Gastrocnemius medialis (tissue), 4 donors: Measurements from ENCODE around the gene P2RY2. TPM values are rescaled to one million over a fixed set of nuclear protein-coding genes. Genes with fewer than 3 reads are reported as not detected.

Experiments used
- ATAC-seq, 2 donors: fragments of 150-250 bp; one replicate each; pipeline ENCODE4 v1.9.1; 2016
- DNase-seq, 2 donors: peaks; one replicate each; pipeline ENCODE4 v3.0.0-alpha.2; 2019
- H3K27ac ChIP-seq, 4 donors: fragments of 200-600 bp; sonication (generic); 1 replicate in 1 of 4; 2 replicates in 3 of 4; pipeline ENCODE4 v1.5.1; 2016 to 2018; ENCODE audit warnings: mild to moderate bottlenecking in 2 of 4, moderate library complexity in 1 of 4
- H3K27me3 ChIP-seq, 3 donors: fragments of 200-600 bp; sonication (generic) in 2 of 3; 1 replicate in 1 of 3; 2 replicates in 2 of 3; pipeline versions ENCODE4 v1.5.1 to v1.6.0; 2016 to 2019; ENCODE audit warnings: mild to moderate bottlenecking in 1 of 3, moderate library complexity in 1 of 3
- H3K36me3 ChIP-seq, 2 donors: fragments of 200-600 bp; sonication (generic) in 1 of 2; one replicate each; pipeline ENCODE4 v1.5.1; 2017 to 2018
- H3K4me1 ChIP-seq, 2 donors: fragments of 200-600 bp; sonication (generic) in 1 of 2; one replicate each; pipeline ENCODE4 v1.5.1; 2016 to 2017; ENCODE audit warnings: mild to moderate bottlenecking in 2 of 2
- H3K4me3 ChIP-seq, 4 donors: fragments of 200-600 bp; sonication (generic) in 3 of 4; 1 replicate in 1 of 4; 2 replicates in 3 of 4; pipeline ENCODE4 v1.5.1; 2016 to 2019; ENCODE audit warnings: mild to moderate bottlenecking in 2 of 4
- H3K9me3 ChIP-seq, 3 donors: fragments of 200-600 bp; sonication (generic) in 2 of 3; 1 replicate in 1 of 3; 2 replicates in 2 of 3; pipeline ENCODE4 v1.5.1; 2016 to 2019
- CTCF ChIP-seq, 5 experiments: fragments of 450-650 bp in 3 of 5; fragments of 200-600 bp in 2 of 5; sonication (generic) in 2 of 5; IDR thresholded peaks in 4 of 5; conservative IDR thresholded peaks in 1 of 5; 1 replicate in 4 of 5; 2 replicates in 1 of 5; pipeline ENCODE4 v1.5.1; 2016 to 2019; ENCODE audit warnings: antibody characterized with exemption in 5 of 5, mild to moderate bottlenecking in 3 of 5, moderate library complexity in 3 of 5
- POLR2A ChIP-seq, 2 donors: fragments of 450-650 bp; IDR thresholded peaks; one replicate each; pipeline ENCODE4 v1.6.1; 2017; ENCODE audit warnings: antibody characterized with exemption in 2 of 2, mild to moderate bottlenecking in 2 of 2, moderate library complexity in 2 of 2
- in situ Hi-C, 4 donors: fragments of 200-750 bp; cut with MboI; loops; one replicate each; pipeline versions ENCODE4 v1.15.0 to v1.8.0; 2017; ENCODE audit warnings: low sequenced_read_pairs in 4 of 4
- intact Hi-C: fragments of 100-400 bp; cut with DNase I; formaldehyde crosslinking; loops from one replicate; pipeline ENCODE4 v1.15.1; 2023; ENCODE audit warnings: low total_unique reads
- total RNA-seq, 4 donors: library from RNA; depleted of rRNA; stranded (reverse); fragments of >200 nt; gene quantifications; one replicate each; pipeline versions ENCODE4 v1.1.0 to v1.2.3, GENCODE V29; 2016

P2RY2 gene
- total RNA-seq, 4 donors from 2014 or later = 21.8 to 52.6 (median 44.5) TPM

GRCh38 chr11:73203790-73204189 is 14.3 kb upstream of the P2RY2 start:
- Histone ChIP-seq H3K36me3 (no peaks in the 10 kb centered on the region), H3K4me1 (peaks cover 8 to 26% of the 10 kb centered on the region in 2 donors), H3K27me3 (no peaks in the 10 kb centered on the region), H3K4me3 (no peak overlapping the region), H3K9me3 (no peaks in the 10 kb centered on the region), H3K27ac (no peak overlapping the region)
- intact Hi-C loops (no loop called here), in situ Hi-C loops (no loop called here)
- TF ChIP-seq CTCF (IDR thresholded peaks at IDR 0.05 in 4 of 5, conservative IDR thresholded peaks at IDR 0.05 in 1 of 5) (no peak), POLR2A (IDR thresholded peaks at IDR 0.05) (no peak)
- no peak for ATAC-seq
- peak in 1 of 2 donors; percentile 22 for DNase-seq

GRCh38 chr11:73204711-73205121 is 13.4 kb upstream of the P2RY2 start:
- H3K4me3 ChIP-seq = no peak overlapping the region
- H3K27me3 ChIP-seq = no peaks in the 10 kb centered on the region
- H3K4me1 ChIP-seq = peaks cover 8 to 26% of the 10 kb centered on the region in 2 donors
- no peak for ATAC-seq
- in situ Hi-C loops = no loop called here
- peak overlapping the region in 1 of 4 donors; percentile 72 for H3K27ac ChIP-seq
- DNase-seq = peak in 1 of 2 donors; percentile 51
- TF ChIP-seq POLR2A (IDR thresholded peaks at IDR 0.05) = no peak
- no peak for TF ChIP-seq CTCF (IDR thresholded peaks at IDR 0.05 in 4 of 5, conservative IDR thresholded peaks at IDR 0.05 in 1 of 5)
- intact Hi-C loops = loop anchor here (5.0 kb wide), 1 partner anchor 38 kb away; no protein-coding TSS in a partner anchor
- no peaks in the 10 kb centered on the region for H3K9me3 ChIP-seq
- no peaks in the 10 kb centered on the region for H3K36me3 ChIP-seq

- H3K27ac ChIP-seq = peak overlapping the region; percentile 49 to 74 (median 70)
- intact Hi-C loops = loop anchor here (5.0 kb wide), 1 partner anchor 36 kb away; no protein-coding TSS in a partner anchor
Measured at GRCh38 chr11:73205661-73206343, 12.3 kb upstream of the P2RY2 start.

GRCh38 chr11:73206801-73207200 is 11.3 kb upstream of the P2RY2 start:
- peak overlapping the region in 2 of 4 donors; percentile 69 to 72 for H3K27ac ChIP-seq
- intact Hi-C loops (loop anchor here (5.0 kb wide), 1 partner anchor 36 kb away; no protein-coding TSS in a partner anchor), in situ Hi-C loops (no loop called here)
- H3K36me3 ChIP-seq = no peaks in the 10 kb centered on the region
- DNase-seq = no peak
- H3K4me3 ChIP-seq = no peak overlapping the region
- H3K4me1 ChIP-seq = peaks cover 8 to 15% of the 10 kb centered on the region in 2 donors
- no peaks in the 10 kb centered on the region for H3K9me3 ChIP-seq
- TF ChIP-seq CTCF (IDR thresholded peaks at IDR 0.05 in 4 of 5, conservative IDR thresholded peaks at IDR 0.05 in 1 of 5) = no peak
- TF ChIP-seq POLR2A (IDR thresholded peaks at IDR 0.05) = no peak
- H3K27me3 ChIP-seq = no peaks in the 10 kb centered on the region
- no peak for ATAC-seq

More at GRCh38 chr11:73205661-73206343, 12.3 kb upstream of the P2RY2 start:
- Histone ChIP-seq H3K27me3 (no peaks in the 10 kb centered on the region), H3K4me1 (peaks cover 8 to 21% of the 10 kb centered on the region in 2 donors), H3K9me3 (no peaks in the 10 kb centered on the region), H3K36me3 (no peaks in the 10 kb centered on the region), H3K4me3 (no peak overlapping the region)
- ATAC-seq = peak; percentile 99 to 100
- DNase-seq = peak; percentile 61 to 66
- TF ChIP-seq POLR2A (IDR thresholded peaks at IDR 0.05) (no peak), CTCF (IDR thresholded peaks at IDR 0.05 in 4 of 5, conservative IDR thresholded peaks at IDR 0.05 in 1 of 5) (no peak)
- in situ Hi-C loops = no loop called here
